Neural crest cell (in vitro differentiated cells): ENCODE data around the gene SYP. TPM values are rescaled to one million over a fixed set of nuclear protein-coding genes. Genes with fewer than 3 reads are reported as not detected.
A peak's percentile ranks its signal among the peaks of the same experiment; 100 is the strongest.

Source experiments
- DNase-seq: peaks from one replicate; pipeline ENCODE4 v3.0.0; 2021; ENCODE audit warnings: low read depth, mixed read lengths, low spot score
- H3K27ac Mint-ChIP-seq: one replicate; pipeline ENCODE4 v1.8.0; 2021; ENCODE audit warnings: mild to moderate bottlenecking, mixed read lengths; ENCODE audit not compliant: unreplicated experiment
- H3K27me3 Mint-ChIP-seq: 2 replicates; pipeline ENCODE4 v1.8.0; 2021; ENCODE audit warnings: low read depth, mild to moderate bottlenecking, mixed read lengths
- H3K36me3 Mint-ChIP-seq: 2 replicates; pipeline ENCODE4 v1.8.0; 2021; ENCODE audit warnings: low read depth, mild to moderate bottlenecking, mixed read lengths
- H3K4me1 Mint-ChIP-seq: 2 replicates; pipeline ENCODE4 v1.8.0; 2021; ENCODE audit warnings: mixed read lengths
- H3K4me3 Mint-ChIP-seq: one replicate; pipeline ENCODE4 v1.8.0; 2021; ENCODE audit warnings: mild to moderate bottlenecking, mixed read lengths
- H3K9me3 Mint-ChIP-seq: 2 replicates; pipeline ENCODE4 v1.8.0; 2021; ENCODE audit warnings: mixed read lengths
- total RNA-seq: library from RNA; stranded (reverse); gene quantifications from 2 replicates; pipeline ENCODE4 v1.2.1, GENCODE V29; 2021
- TF ChIP-seq, protein P1 (sequence below): fragments of 200-600 bp; sonication (generic); conservative IDR thresholded peaks from 2 replicates; pipeline ENCODE4 v1.5.0; 2021; ENCODE audit warnings: antibody characterized with exemption, mild to moderate bottlenecking

Gene SYP
- total RNA-seq, 1 donor from 2014 or later, result 10.2 TPM

DNA sequence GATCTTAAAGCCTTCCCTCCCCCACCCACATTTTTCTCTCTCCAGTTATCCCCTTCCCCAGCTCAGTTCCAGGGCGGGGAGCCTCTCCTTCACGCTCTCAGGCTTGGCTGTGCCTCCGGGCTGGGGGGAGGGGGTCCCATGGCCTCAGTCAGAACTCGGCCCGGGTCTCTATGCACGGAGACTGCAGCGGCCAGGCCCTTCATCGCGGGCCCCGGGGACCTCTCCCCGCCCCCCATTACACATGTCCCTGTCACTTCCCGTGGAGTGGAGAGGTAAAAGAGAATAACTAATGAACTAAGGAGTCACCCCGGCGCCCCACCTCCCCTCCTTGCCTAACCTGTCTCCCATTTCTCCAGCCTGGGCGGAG lies 13.0 kb downstream of the SYP start:
- no peaks in the 10 kb centered on the region for H3K27me3 Mint-ChIP-seq
- peaks cover 4% of the 10 kb centered on the region for H3K36me3 Mint-ChIP-seq
- peaks cover 19% of the 10 kb centered on the region for H3K4me1 Mint-ChIP-seq
- DNase-seq, result no peak
- peak overlapping the region; percentile 51 for H3K4me3 Mint-ChIP-seq
- H3K27ac Mint-ChIP-seq, result no peak overlapping the region
- peaks cover 2% of the 10 kb centered on the region for H3K9me3 Mint-ChIP-seq
- TF ChIP-seq, protein P1, sequence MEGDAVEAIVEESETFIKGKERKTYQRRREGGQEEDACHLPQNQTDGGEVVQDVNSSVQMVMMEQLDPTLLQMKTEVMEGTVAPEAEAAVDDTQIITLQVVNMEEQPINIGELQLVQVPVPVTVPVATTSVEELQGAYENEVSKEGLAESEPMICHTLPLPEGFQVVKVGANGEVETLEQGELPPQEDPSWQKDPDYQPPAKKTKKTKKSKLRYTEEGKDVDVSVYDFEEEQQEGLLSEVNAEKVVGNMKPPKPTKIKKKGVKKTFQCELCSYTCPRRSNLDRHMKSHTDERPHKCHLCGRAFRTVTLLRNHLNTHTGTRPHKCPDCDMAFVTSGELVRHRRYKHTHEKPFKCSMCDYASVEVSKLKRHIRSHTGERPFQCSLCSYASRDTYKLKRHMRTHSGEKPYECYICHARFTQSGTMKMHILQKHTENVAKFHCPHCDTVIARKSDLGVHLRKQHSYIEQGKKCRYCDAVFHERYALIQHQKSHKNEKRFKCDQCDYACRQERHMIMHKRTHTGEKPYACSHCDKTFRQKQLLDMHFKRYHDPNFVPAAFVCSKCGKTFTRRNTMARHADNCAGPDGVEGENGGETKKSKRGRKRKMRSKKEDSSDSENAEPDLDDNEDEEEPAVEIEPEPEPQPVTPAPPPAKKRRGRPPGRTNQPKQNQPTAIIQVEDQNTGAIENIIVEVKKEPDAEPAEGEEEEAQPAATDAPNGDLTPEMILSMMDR, result no peak

DNA sequence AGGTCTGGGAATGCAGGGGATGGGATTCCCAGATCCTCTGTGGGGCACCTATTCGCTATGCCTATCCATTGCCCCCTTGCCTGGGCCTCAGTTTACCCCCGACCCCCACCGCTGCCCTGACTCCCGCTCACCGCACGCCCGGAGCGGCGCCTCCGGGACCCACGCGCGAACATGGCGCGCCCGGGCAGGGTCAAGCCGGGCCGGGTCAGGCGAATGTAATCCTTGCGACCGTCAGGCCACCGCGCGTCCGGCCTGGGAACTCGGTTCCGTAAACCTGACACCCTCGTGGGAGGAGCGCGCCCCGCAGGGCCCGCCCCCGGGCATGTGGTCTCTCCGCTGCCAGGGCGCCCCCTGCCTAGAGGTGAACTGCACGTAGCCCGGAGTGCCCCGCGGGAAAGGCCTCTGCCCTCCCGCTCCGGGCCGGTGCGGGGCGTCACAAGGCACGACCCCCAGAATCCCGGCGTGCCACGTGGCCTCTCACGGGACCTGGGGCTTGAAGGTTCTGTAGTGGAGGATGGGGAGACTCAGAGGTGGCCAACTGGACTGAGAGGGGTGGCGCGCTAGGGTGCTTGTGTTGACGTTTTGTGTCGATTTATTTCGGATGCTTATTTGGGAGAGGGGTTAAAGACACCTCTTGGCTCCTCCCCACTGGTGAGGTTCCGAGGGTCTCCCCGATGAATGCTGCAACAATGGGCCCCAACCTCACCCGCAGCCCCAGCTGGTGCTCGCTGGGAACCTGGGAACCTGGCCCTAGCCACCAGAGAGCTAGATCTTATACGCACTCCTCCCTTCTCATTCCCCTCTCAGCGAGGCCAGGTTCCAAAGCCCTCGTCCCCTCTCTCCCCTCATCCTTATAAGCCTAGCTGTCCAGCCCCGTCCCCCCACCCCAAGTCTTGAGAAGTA lies 13.6 kb downstream of the SYP start, which contains the start of gene PRICKLE3:
PRICKLE3 (minus strand) TSS at position 249 of the 903 bp plus-strand sequence; CDS start at position 173, 76 bp downstream.
- peaks cover 4% of the 10 kb centered on the region for H3K36me3 Mint-ChIP-seq
- no peak within 1 kb of the TSS for H3K27ac Mint-ChIP-seq
- DNase-seq, result peak; percentile 50
- peaks cover 2% of the 10 kb centered on the region for H3K9me3 Mint-ChIP-seq
- no peaks in the 10 kb centered on the region for H3K27me3 Mint-ChIP-seq
- H3K4me1 Mint-ChIP-seq, result peaks cover 19% of the 10 kb centered on the region
- TF ChIP-seq, protein P1, result peak; percentile 39
- peak within 1 kb of the TSS; percentile 70 for H3K4me3 Mint-ChIP-seq

DNA sequence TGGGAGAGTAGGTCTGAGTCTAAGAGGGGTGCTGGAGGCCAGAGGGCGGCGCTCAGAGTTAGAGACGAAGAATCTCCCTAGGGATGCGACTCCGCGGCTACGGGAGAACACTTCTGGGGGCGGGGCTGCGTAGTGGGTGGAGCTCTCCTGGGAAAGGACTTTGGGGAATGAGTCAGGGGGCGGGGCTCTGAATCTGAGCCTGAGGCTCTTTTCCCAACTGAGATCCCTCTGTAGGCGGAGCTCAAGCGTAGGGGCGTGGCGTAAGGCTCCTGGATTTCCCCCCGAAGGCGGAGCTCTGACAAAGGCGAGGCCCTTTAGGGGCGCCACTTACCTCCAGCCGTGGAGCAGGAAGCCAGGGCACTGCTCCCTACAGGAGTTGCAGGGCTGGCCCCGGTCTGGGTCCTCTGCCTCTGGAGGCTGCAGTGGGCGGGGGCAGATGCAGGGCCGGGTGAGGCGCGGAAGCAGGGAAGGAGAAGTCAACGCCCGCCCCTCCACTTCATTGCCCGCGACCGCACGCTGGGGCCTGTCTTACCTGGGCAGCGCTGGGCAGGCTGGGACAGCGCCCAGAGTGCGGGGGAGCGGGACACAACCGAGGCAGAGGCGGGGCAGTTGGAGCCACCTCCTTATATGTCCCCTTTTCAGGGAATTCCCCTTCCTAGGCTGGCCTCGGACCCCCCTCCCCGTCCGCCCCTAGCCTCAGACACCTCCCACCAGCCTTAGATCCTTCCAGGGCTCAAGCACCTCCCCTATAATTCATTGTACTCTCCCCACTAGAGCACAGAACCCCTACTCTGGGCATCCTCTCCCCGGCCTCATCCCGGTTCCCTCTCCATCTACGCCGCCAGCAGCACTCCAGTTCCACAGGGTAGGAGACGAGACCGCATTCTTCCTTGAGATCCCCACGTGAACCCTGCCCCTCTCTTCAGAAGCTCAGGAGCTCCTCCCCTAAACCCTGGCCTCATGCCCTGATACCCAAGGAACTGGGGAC lies 15.4 kb downstream of the SYP start:
- H3K36me3 Mint-ChIP-seq, result peaks cover 4% of the 10 kb centered on the region
- H3K27me3 Mint-ChIP-seq, result no peaks in the 10 kb centered on the region
- TF ChIP-seq, protein P1, result no peak
- peaks cover 9% of the 10 kb centered on the region for H3K4me1 Mint-ChIP-seq
- DNase-seq, result peak; percentile 78
- no peaks in the 10 kb centered on the region for H3K9me3 Mint-ChIP-seq
- peak overlapping the region; percentile 79 for H3K4me3 Mint-ChIP-seq
- H3K27ac Mint-ChIP-seq, result peak overlapping the region; percentile 27

DNA sequence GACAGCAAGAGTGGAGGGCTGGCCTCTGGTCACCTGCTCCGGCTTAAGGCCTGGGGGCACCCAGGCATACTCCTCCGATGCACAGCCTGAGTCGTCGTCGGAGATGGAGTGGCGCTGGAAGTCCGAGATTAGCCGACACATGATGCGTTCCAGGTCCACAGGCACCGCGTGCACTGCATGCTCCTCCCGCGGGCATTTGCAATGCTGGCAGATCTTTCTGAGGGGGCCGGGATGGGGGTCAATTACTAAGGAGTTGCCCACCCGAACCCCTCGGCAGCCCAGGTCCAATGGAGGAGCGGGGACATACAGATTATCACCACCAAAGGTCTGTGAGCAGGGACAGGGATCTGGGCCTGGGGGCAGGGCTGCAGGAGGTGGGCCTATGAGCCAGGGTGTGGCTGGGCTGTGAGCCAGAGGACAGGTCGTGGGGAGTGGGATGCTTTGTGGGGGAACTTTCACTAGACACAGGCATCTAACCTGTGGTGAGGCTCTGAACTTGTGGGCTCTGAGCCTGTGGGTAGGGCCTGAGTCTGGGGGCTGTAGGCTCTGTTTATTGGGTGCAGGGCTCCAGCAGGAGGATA lies 16.2 kb downstream of the SYP start:
- Mint-ChIP-seq H3K4me3 (peak overlapping the region; percentile 79), H3K9me3 (peaks cover 4% of the 10 kb centered on the region), H3K27me3 (no peaks in the 10 kb centered on the region), H3K36me3 (peaks cover 10% of the 10 kb centered on the region), H3K4me1 (peaks cover 9% of the 10 kb centered on the region), H3K27ac (peak overlapping the region; percentile 27)
- TF ChIP-seq, protein P1, result no peak
- DNase-seq, result no peak

DNA sequence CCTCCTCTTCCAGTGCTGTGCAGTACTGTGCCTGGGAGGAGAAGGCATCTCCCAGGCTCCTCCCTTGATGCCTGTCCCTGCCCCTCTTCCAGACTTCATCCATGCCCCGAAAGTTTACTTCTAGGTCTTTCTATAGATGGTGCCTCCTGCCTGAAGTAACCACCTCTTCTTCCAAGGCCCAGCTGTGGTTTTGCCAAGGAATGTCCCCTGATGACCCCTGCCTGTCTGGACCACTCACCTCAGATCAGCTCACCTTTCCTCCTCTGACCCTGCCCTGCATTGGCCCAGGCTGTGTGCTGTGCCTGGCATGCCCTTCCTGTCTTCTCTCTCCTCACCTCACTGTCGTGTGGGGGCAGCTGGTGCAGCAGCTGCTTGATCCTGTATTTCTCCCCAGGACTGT lies 20.6 kb downstream of the SYP start:
- H3K27ac Mint-ChIP-seq, result peak overlapping the region; percentile 82
- TF ChIP-seq, protein P1, result no peak
- DNase-seq, result no peak
- H3K4me1 Mint-ChIP-seq, result peaks cover 5% of the 10 kb centered on the region
- H3K36me3 Mint-ChIP-seq, result peaks cover 10% of the 10 kb centered on the region
- H3K4me3 Mint-ChIP-seq, result peak overlapping the region; percentile 20
- H3K27me3 Mint-ChIP-seq, result peaks cover 5% of the 10 kb centered on the region
- H3K9me3 Mint-ChIP-seq, result peaks cover 4% of the 10 kb centered on the region
